Measurements from ENCODE around the gene STAT3.
"Not testable (repeated sequence)": the region's sequence is repeated elsewhere in the genome, so short reads cannot be mapped to it uniquely, and the experiment has no call there.

The STAT3 gene

DNA sequence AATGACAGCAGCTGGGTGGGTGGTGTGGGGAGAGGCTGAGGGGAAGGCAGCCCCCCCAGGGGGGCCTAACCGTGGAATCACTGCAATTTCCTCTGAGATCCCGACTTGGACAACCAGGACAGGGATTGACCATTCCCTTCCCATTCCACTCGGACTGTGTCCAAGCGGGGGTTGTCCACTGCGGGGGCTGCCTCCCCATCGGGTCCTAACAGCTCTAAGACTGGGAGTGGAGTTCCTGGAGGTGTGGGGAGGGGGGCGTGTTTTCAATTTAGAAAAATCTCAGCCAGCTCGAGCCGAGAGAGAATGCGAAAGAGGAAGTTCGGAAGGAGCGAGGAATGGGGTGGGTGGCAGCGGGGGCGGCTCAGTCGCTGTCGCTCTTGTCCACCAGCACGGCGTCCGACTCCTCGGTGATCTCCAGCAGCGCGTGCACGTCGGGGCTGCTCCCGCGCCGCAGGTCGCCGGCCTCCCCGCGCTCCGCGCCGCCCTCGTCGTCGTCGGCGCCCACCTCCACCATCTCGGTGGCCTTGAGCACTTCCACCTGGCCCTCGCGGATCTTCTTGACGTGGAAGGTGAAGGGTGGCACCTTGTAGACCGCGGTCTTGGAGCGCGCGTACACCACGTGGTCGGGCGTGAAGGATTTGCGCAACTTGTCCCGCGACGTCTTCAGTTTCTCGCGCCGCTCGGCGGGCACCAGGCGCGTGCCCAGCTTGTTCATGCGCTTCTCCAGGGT, 16.2 kb upstream of the STAT3 start:
- no peak overlapping the region for H3K4me3 ChIP-seq (ENCODE audit: low read depth in 1 of 2, low read length in 2 of 2)
- no peak overlapping the region for H3K27ac ChIP-seq (ENCODE audit: low read length)
- no peak for DNase-seq
- H2AFZ ChIP-seq (ENCODE audit: low read depth, low read length) = no peak overlapping the region
- H3K4me2 ChIP-seq (ENCODE audit: insufficient read depth, low read length) = no peak overlapping the region
- H3K79me2 ChIP-seq (ENCODE audit: insufficient read depth, low read length) = no peaks in the 10 kb centered on the region
- H4K20me1 ChIP-seq (ENCODE audit: insufficient read depth, low read length) = no peaks in the 10 kb centered on the region
- H3K36me3 ChIP-seq (ENCODE audit: insufficient read depth, low read length) = no peaks in the 10 kb centered on the region
- no peak overlapping the region for H3K9ac ChIP-seq (ENCODE audit: low read depth, low read length)
- H3K9me3 ChIP-seq (ENCODE audit: insufficient read depth, low read length, severe bottlenecking) = no peaks in the 10 kb centered on the region
- TF ChIP-seq EZH2 (IDR thresholded peaks at IDR 0.05; ENCODE audit: borderline replicate concordance, low read depth, low read length, severe bottlenecking) = no peak
- TF ChIP-seq, protein P1, sequence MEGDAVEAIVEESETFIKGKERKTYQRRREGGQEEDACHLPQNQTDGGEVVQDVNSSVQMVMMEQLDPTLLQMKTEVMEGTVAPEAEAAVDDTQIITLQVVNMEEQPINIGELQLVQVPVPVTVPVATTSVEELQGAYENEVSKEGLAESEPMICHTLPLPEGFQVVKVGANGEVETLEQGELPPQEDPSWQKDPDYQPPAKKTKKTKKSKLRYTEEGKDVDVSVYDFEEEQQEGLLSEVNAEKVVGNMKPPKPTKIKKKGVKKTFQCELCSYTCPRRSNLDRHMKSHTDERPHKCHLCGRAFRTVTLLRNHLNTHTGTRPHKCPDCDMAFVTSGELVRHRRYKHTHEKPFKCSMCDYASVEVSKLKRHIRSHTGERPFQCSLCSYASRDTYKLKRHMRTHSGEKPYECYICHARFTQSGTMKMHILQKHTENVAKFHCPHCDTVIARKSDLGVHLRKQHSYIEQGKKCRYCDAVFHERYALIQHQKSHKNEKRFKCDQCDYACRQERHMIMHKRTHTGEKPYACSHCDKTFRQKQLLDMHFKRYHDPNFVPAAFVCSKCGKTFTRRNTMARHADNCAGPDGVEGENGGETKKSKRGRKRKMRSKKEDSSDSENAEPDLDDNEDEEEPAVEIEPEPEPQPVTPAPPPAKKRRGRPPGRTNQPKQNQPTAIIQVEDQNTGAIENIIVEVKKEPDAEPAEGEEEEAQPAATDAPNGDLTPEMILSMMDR (IDR thresholded peaks at IDR 0.05; ENCODE audit: borderline replicate concordance, extremely low read depth, low read length, poor library complexity, severe bottlenecking) = no peak
- H3K4me1 ChIP-seq (ENCODE audit: insufficient read depth, low read length) = no peaks in the 10 kb centered on the region
- ATAC-seq (ENCODE audit: insufficient read depth, low read depth) = no peak
- H3K27me3 ChIP-seq (ENCODE audit: insufficient read depth, low read length, poor library complexity) = peaks cover 3% of the 10 kb centered on the region

DNA sequence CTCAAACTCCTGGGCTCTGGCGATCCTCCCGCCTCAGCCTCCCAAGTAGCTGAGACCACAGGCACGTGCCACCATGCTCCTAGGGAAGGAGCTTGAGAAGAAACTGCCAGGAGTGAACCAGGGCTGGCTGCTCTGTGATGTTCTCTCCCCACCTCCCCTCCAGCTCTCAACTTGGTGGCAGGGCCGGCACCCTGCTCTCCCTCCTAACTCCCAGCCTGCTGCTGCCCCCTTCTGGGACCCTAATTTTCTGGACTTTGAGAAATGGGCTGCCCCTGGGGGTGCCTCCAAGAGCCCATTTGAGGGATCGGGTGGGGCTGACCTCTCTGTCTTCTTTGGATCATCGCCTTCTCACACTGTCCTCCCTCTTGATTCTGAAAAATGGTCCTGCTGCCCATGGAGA, 14.9 kb upstream of the STAT3 start:
- Histone ChIP-seq H3K4me2 (ENCODE audit: insufficient read depth, low read length) (no peak overlapping the region), H4K20me1 (ENCODE audit: insufficient read depth, low read length) (no peaks in the 10 kb centered on the region), H3K9me3 (ENCODE audit: insufficient read depth, low read length, severe bottlenecking) (no peaks in the 10 kb centered on the region), H3K36me3 (ENCODE audit: insufficient read depth, low read length) (no peaks in the 10 kb centered on the region), H3K79me2 (ENCODE audit: insufficient read depth, low read length) (no peaks in the 10 kb centered on the region), H2AFZ (ENCODE audit: low read depth, low read length) (no peak overlapping the region), H3K9ac (ENCODE audit: low read depth, low read length) (no peak overlapping the region), H3K4me1 (ENCODE audit: insufficient read depth, low read length) (no peaks in the 10 kb centered on the region), H3K27ac (ENCODE audit: low read length) (no peak overlapping the region), H3K4me3 (ENCODE audit: low read depth in 1 of 2, low read length in 2 of 2) (no peak overlapping the region), H3K27me3 (ENCODE audit: insufficient read depth, low read length, poor library complexity) (peaks cover 3% of the 10 kb centered on the region)
- DNase-seq = peak; percentile 32
- no peak for ATAC-seq (ENCODE audit: insufficient read depth, low read depth)
- TF ChIP-seq, protein P1 (IDR thresholded peaks at IDR 0.05; ENCODE audit: borderline replicate concordance, extremely low read depth, low read length, poor library complexity, severe bottlenecking) = peak; percentile 52
- TF ChIP-seq EZH2 (IDR thresholded peaks at IDR 0.05; ENCODE audit: borderline replicate concordance, low read depth, low read length, severe bottlenecking) = no peak

DNA sequence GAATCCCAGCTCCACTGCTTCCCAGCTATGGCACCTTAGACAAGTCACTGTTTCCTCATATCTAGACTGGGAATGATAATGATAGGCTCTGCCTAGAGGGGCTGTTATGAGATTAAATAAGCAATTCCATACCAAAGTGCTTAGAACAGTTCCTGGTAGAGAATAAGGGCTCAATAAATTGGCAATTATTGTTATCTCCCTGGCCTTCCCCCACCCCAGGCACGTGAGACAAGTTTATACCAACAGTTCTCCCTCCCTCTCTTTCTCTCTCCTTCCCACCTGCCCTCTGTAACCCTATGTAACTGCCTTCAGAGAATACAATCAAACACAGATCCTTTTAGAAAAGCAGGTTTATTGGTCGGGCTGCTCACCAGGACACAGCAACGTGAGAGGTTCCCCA, 13.9 kb upstream of the STAT3 start:
- Histone ChIP-seq H3K9me3 (ENCODE audit: insufficient read depth, low read length, severe bottlenecking) (no peaks in the 10 kb centered on the region), H3K79me2 (ENCODE audit: insufficient read depth, low read length) (no peaks in the 10 kb centered on the region), H3K9ac (ENCODE audit: low read depth, low read length) (no peak overlapping the region), H3K4me3 (ENCODE audit: low read depth in 1 of 2, low read length in 2 of 2) (no peak overlapping the region), H3K4me2 (ENCODE audit: insufficient read depth, low read length) (no peak overlapping the region), H2AFZ (ENCODE audit: low read depth, low read length) (no peak overlapping the region), H3K36me3 (ENCODE audit: insufficient read depth, low read length) (no peaks in the 10 kb centered on the region), H4K20me1 (ENCODE audit: insufficient read depth, low read length) (no peaks in the 10 kb centered on the region), H3K27me3 (ENCODE audit: insufficient read depth, low read length, poor library complexity) (peaks cover 3% of the 10 kb centered on the region), H3K4me1 (ENCODE audit: insufficient read depth, low read length) (no peaks in the 10 kb centered on the region), H3K27ac (ENCODE audit: low read length) (no peak overlapping the region)
- DNase-seq = no peak
- TF ChIP-seq, protein P1 (IDR thresholded peaks at IDR 0.05; ENCODE audit: borderline replicate concordance, extremely low read depth, low read length, poor library complexity, severe bottlenecking) = no peak
- no peak for TF ChIP-seq EZH2 (IDR thresholded peaks at IDR 0.05; ENCODE audit: borderline replicate concordance, low read depth, low read length, severe bottlenecking)
- no peak for ATAC-seq (ENCODE audit: insufficient read depth, low read depth)

DNA sequence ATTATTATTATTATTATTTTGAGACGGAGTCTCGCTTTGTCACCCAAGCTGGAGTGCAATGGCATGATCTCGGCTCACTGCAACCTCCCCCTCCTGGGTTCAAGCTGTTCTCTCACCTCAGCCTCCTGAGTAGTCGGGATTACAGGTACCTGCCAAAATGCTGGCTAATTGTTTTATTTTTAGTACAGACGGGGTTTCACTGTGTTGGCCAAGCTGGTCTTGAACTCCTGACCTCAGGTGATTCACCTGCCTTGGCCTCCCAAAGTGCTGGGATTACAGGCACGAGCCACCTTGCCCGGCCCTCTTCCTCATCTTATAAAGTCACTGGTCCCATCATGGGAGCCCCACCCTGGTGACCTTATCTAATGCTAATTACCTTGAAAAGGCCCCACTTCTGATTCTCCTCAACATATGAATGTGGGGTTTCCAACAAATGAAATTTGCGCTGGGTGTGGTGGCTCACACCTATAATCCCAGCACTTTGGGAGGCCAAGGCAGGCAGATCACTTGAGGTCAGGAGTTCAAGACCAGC, 12.7 kb upstream of the STAT3 start:
- not testable (repeated sequence) for H3K36me3 ChIP-seq (ENCODE audit: insufficient read depth, low read length); H3K4me1 ChIP-seq (ENCODE audit: insufficient read depth, low read length); H3K9me3 ChIP-seq (ENCODE audit: insufficient read depth, low read length, severe bottlenecking); H4K20me1 ChIP-seq (ENCODE audit: insufficient read depth, low read length); H3K27ac ChIP-seq (ENCODE audit: low read length); H3K4me3 ChIP-seq (ENCODE audit: low read depth in 1 of 2, low read length in 2 of 2); H3K27me3 ChIP-seq (ENCODE audit: insufficient read depth, low read length, poor library complexity); H3K4me2 ChIP-seq (ENCODE audit: insufficient read depth, low read length); DNase-seq; ATAC-seq (ENCODE audit: insufficient read depth, low read depth); H2AFZ ChIP-seq (ENCODE audit: low read depth, low read length); H3K9ac ChIP-seq (ENCODE audit: low read depth, low read length); H3K79me2 ChIP-seq (ENCODE audit: insufficient read depth, low read length)
